Esophagus squamous epithelium (tissue), 5 donors: ENCODE data around the gene KRT38. TPM values are rescaled to one million over a fixed set of nuclear protein-coding genes. Genes with fewer than 3 reads are reported as not detected.

Source experiments
- DNase-seq: peaks from one replicate; lab custom pipeline; 2025; lab: John Stamatoyannopoulos, UW
- H3K27ac ChIP-seq, 4 donors: fragments of 200-600 bp; sonication (generic); one replicate each; pipeline ENCODE4 v1.5.1; 2016 to 2019; ENCODE audit warnings: mild to moderate bottlenecking in 1 of 4
- H3K27me3 ChIP-seq, 4 donors: fragments of 200-600 bp; sonication (generic); 1 replicate in 3 of 4; 2 replicates in 1 of 4; pipeline versions ENCODE4 v1.5.1 to v1.6.0; 2017 to 2021; ENCODE audit warnings: antibody characterized with exemption in 1 of 4
- H3K36me3 ChIP-seq, 3 donors: fragments of 200-600 bp; sonication (generic); one replicate each; pipeline ENCODE4 v1.5.1; 2016 to 2019
- H3K4me1 ChIP-seq, 3 donors: fragments of 200-600 bp; sonication (generic); one replicate each; pipeline ENCODE4 v1.5.1; 2017 to 2019
- H3K4me3 ChIP-seq, 4 donors: fragments of 200-600 bp; sonication (generic); 1 replicate in 3 of 4; 2 replicates in 1 of 4; pipeline ENCODE4 v1.5.1; 2016 to 2019; ENCODE audit warnings: mild to moderate bottlenecking in 2 of 4, moderate library complexity in 1 of 4
- H3K9me3 ChIP-seq, 3 donors: fragments of 200-600 bp; sonication (generic); one replicate each; pipeline ENCODE4 v1.5.1; 2016 to 2019
- CTCF ChIP-seq, 6 experiments: fragments of 450-650 bp in 4 of 6; fragments of 200-600 bp in 2 of 6; sonication (generic) in 2 of 6; IDR thresholded peaks; one replicate each; pipeline ENCODE4 v1.5.1; 2016 to 2019; ENCODE audit warnings: antibody characterized with exemption in 6 of 6, mild to moderate bottlenecking in 4 of 6, moderate library complexity in 4 of 6
- POLR2A ChIP-seq, 4 donors: fragments of 450-650 bp; IDR thresholded peaks; one replicate each; pipeline ENCODE4 v1.6.1; 2017; ENCODE audit warnings: antibody characterized with exemption in 4 of 4, mild to moderate bottlenecking in 4 of 4, moderate library complexity in 3 of 4
- WGBS, 2 donors: methylation state at CpG; one replicate each; pipeline ENCODE4 v1.1.5; 2018; 5-methylcytosine and 5-hydroxymethylcytosine counted together
- intact Hi-C: fragments of 100-400 bp; cut with DNase I; formaldehyde crosslinking; loops from one replicate; pipeline ENCODE4 v1.15.0; 2022
- total RNA-seq, 4 donors: library from RNA; depleted of rRNA; stranded (reverse); fragments of >200 nt; gene quantifications; one replicate each; pipeline ENCODE4 v1.1.0, GENCODE V29; 2016
- donor health status: DM: yes; HTN: yes; CAD: no.

The KRT38 gene
- total RNA-seq, 4 donors from 2014 or later, result 0.18 TPM; not detected in 3

GRCh38 chr17:41484920-41485904 is 44.4 kb upstream of the KRT38 start:
- Histone ChIP-seq H3K27ac (no peak overlapping the region), H3K27me3 (peaks cover 0 to 8% (median 0%) of the 10 kb centered on the region in 4 donors), H3K4me1 (no peaks in the 10 kb centered on the region), H3K9me3 (no peaks in the 10 kb centered on the region), H3K36me3 (no peaks in the 10 kb centered on the region), H3K4me3 (no peak overlapping the region)
- 78 to 85% methylated on average over 8 of the region's 8 CpGs for WGBS, 2 donors
- DNase-seq, result no peak
- TF ChIP-seq POLR2A (IDR thresholded peaks at IDR 0.05) (no peak), CTCF (IDR thresholded peaks at IDR 0.05) (no peak)
- intact Hi-C loops, result no loop called here

- Histone ChIP-seq H3K27ac (no peak overlapping the region), H3K36me3 (no peaks in the 10 kb centered on the region), H3K4me3 (no peak overlapping the region), H3K27me3 (peaks cover 0 to 8% (median 0%) of the 10 kb centered on the region in 4 donors), H3K4me1 (no peaks in the 10 kb centered on the region), H3K9me3 (no peaks in the 10 kb centered on the region)
- DNase-seq, result no peak
- WGBS, 2 donors, result 80 to 94% methylated on average over 3 to 6 of the region's 7 CpGs
- TF ChIP-seq POLR2A (IDR thresholded peaks at IDR 0.05) (no peak), CTCF (IDR thresholded peaks at IDR 0.05) (no peak)
- intact Hi-C loops, result no loop called here
These were observed 43.4 kb upstream of the KRT38 start for GRCh38 chr17:41483991-41484826.

- Histone ChIP-seq H3K4me3 (no peak overlapping the region), H3K27ac (no peak overlapping the region), H3K27me3 (peaks cover 0 to 8% (median 0%) of the 10 kb centered on the region in 4 donors), H3K4me1 (no peaks in the 10 kb centered on the region), H3K36me3 (no peaks in the 10 kb centered on the region), H3K9me3 (no peaks in the 10 kb centered on the region)
- no peak for DNase-seq
- intact Hi-C loops, result no loop called here
- 85 to 86% methylated on average over 9 of the region's 9 CpGs for WGBS, 2 donors
- TF ChIP-seq CTCF (IDR thresholded peaks at IDR 0.05), result no peak
- TF ChIP-seq POLR2A (IDR thresholded peaks at IDR 0.05), result no peak
These were observed 42.7 kb upstream of the KRT38 start for GRCh38 chr17:41483531-41483930.

- no peak for TF ChIP-seq CTCF (IDR thresholded peaks at IDR 0.05)
- no peak for TF ChIP-seq POLR2A (IDR thresholded peaks at IDR 0.05)
- no peak for DNase-seq
- no peak within 1 kb of the TSS for H3K27ac ChIP-seq
- no peaks in the 10 kb centered on the region for H3K9me3 ChIP-seq
- no peaks in the 10 kb centered on the region for H3K36me3 ChIP-seq
- H3K27me3 ChIP-seq, result no peaks in the 10 kb centered on the region
- intact Hi-C loops, result no loop called here
- WGBS, 2 donors, result 94 to 100% methylated on average over 2 of the region's 2 CpGs
- H3K4me1 ChIP-seq, result no peaks in the 10 kb centered on the region
- no peak within 1 kb of the TSS for H3K4me3 ChIP-seq
These were observed 40.3 kb upstream of the KRT38 start, which contains the start of gene KRT35 for GRCh38 chr17:41481036-41481435. Gene KRT35 (minus strand): TSS chr17:41481151. CDS start chr17:41481097, 54 bp downstream.
